AG04449 (cell line): ENCODE results near the gene PIGM.

ENCODE experiments used
- CTCF ChIA-PET: fragments of 350-600 bp; formaldehyde crosslinking; extraction: SDS; loops from one replicate; lab custom pipeline; 2021; ENCODE audit warnings: antibody characterized with exemption; lab: Yijun Ruan, JAX
- POLR2A ChIA-PET: fragments of 400-600, 350-600 bp; formaldehyde crosslinking; extraction: SDS; loops from one replicate; lab custom pipeline; 2020; ENCODE audit warnings: antibody characterized with exemption, inconsistent platforms; lab: Yijun Ruan, JAX
- DNase-seq: peaks from one replicate; pipeline ENCODE4 v3.0.0-alpha.2; 2010; ENCODE audit warnings: low read depth, low spot score
- H3K4me3 ChIP-seq: 2 replicates; pipeline ENCODE4 v1.5.1; 2011; ENCODE audit warnings: low read depth, mild to moderate bottlenecking, control low read depth, low read length
- CTCF ChIP-seq: IDR thresholded peaks from one replicate; pipeline ENCODE4 v1.5.1; 2011; ENCODE audit warnings: mild to moderate bottlenecking, moderate library complexity, low read length, control low read depth, inconsistent platforms; ENCODE audit not compliant: insufficient read depth; ENCODE audit errors: missing control alignments

PIGM gene

GRCh38 chr1:159980786-159981185 is 51.0 kb downstream of the PIGM start:
- H3K4me3 ChIP-seq, result no peak overlapping the region
- no peak for DNase-seq
- TF ChIP-seq CTCF, result no peak
- ChIA-PET CTCF (no interaction called here), POLR2A (no interaction called here)

GRCh38 chr1:159980076-159980475 is 51.7 kb downstream of the PIGM start:
- no peak for TF ChIP-seq CTCF
- H3K4me3 ChIP-seq, result no peak overlapping the region
- CTCF ChIA-PET, result no interaction called here
- DNase-seq, result no peak
- POLR2A ChIA-PET, result no interaction called here

- POLR2A ChIA-PET, result no interaction called here
- CTCF ChIA-PET, result interaction anchor here (0.9 to 3.9 kb wide), 3 partner anchors 27 to 88 kb away, joined by 3 to 24 read pairs (median 4); no protein-coding TSS in a partner anchor
- no peak for DNase-seq
- no peak overlapping the region for H3K4me3 ChIP-seq
- no peak for TF ChIP-seq CTCF
Observed at GRCh38 chr1:159979257-159979656, 52.5 kb downstream of the PIGM start.

- no peak for TF ChIP-seq CTCF
- ChIA-PET POLR2A (no interaction called here), CTCF (interaction anchor here (3.9 kb wide), 1 partner anchor 28 kb away, joined by 24 read pairs; no protein-coding TSS in a partner anchor)
- H3K4me3 ChIP-seq, result no peak overlapping the region
- no peak for DNase-seq
Observed at GRCh38 chr1:159978107-159978398, 53.7 kb downstream of the PIGM start.

- ChIA-PET POLR2A (no interaction called here), CTCF (interaction anchor here (3.9 kb wide), 1 partner anchor 28 kb away, joined by 24 read pairs; no protein-coding TSS in a partner anchor)
- TF ChIP-seq CTCF, result no peak
- DNase-seq, result no peak
- H3K4me3 ChIP-seq, result no peak overlapping the region
Observed at GRCh38 chr1:159977364-159978106, 54.3 kb downstream of the PIGM start.
